GM19372 (cell line): ENCODE results near the gene ALDOA.
A peak's percentile ranks its signal among the peaks of the same experiment; 100 is the strongest.
"Not testable (repeated sequence)": the region's sequence is repeated elsewhere in the genome, so short reads cannot be mapped to it uniquely, and the experiment has no call there.

Source experiments
- ATAC-seq: cut with Tn5 transposase; IDR thresholded peaks from one replicate; pipeline ENCODE4 v1.9.1; 2021; ENCODE audit warnings: mild to moderate bottlenecking, low read depth, moderate library complexity; ENCODE audit not compliant: unreplicated experiment

Gene ALDOA

GRCh38 chr16:30065102-30065942 lies at the start of gene ALDOA:
Gene ALDOA, plus strand, starts transcription at chr16:30065760. Its CDS starts 1,138 bp downstream, at chr16:30066898.
- ATAC-seq = peak; percentile 83

GRCh38 chr16:30016555-30017276 lies 48.8 kb upstream of the ALDOA start:
- ATAC-seq = no peak

GRCh38 chr16:30017277-30017656 lies 48.3 kb upstream of the ALDOA start:
- ATAC-seq = no peak

- not testable (repeated sequence) for ATAC-seq
Measured at GRCh38 chr16:30017937-30018336, 47.6 kb upstream of the ALDOA start.

GRCh38 chr16:30018731-30019158 lies 46.8 kb upstream of the ALDOA start:
- no peak for ATAC-seq

GRCh38 chr16:30022887-30023286 lies 42.7 kb upstream of the ALDOA start, which contains the start of gene C16orf92:
Gene C16orf92, plus strand, starts transcription at chr16:30023198. Its CDS starts 143 bp downstream, at chr16:30023341.
- ATAC-seq = no peak

- ATAC-seq = no peak
Measured at GRCh38 chr16:30023586-30023985, 42.0 kb upstream of the ALDOA start.

- ATAC-seq = no peak
Measured at GRCh38 chr16:30024451-30024850, 41.1 kb upstream of the ALDOA start.

GRCh38 chr16:30025156-30025555 lies 40.4 kb upstream of the ALDOA start:
- no peak for ATAC-seq

- ATAC-seq = no peak
Measured at GRCh38 chr16:30025574-30025973, 40.0 kb upstream of the ALDOA start.

GRCh38 chr16:30026449-30026848 lies 39.1 kb upstream of the ALDOA start:
- no peak for ATAC-seq

GRCh38 chr16:30027588-30028437 lies 37.7 kb upstream of the ALDOA start:
- ATAC-seq = no peak

- no peak for ATAC-seq
Measured at GRCh38 chr16:30028438-30029076, 37.0 kb upstream of the ALDOA start.

GRCh38 chr16:30030011-30030685 lies 35.4 kb upstream of the ALDOA start:
- ATAC-seq = no peak

GRCh38 chr16:30030841-30031413 lies 34.6 kb upstream of the ALDOA start, which contains the start of gene TLCD3B:
Gene TLCD3B, minus strand, starts transcription at chr16:30031271. Its CDS starts 744 bp downstream, at chr16:30030527.
- no peak for ATAC-seq

- no peak for ATAC-seq
Measured at GRCh38 chr16:30031477-30031918, 34.1 kb upstream of the ALDOA start.

- no peak for ATAC-seq
Measured at GRCh38 chr16:30032083-30032819, 33.3 kb upstream of the ALDOA start.

- no peak for ATAC-seq
Measured at GRCh38 chr16:30033270-30033669, 32.3 kb upstream of the ALDOA start.
